ENCODE data around the gene SLC1A6.

GRCh38 chr19:15022752-15023151 lies 43.1 kb upstream of the SLC1A6 start:
- TF ChIP-seq POLR2A (IDR thresholded peaks at IDR 0.05) (no peak), CTCF (IDR thresholded peaks at IDR 0.05) (no peak)
